Endodermal cell (in vitro differentiated cells): ENCODE measurements around the gene PACRG. TPM values are rescaled to one million over a fixed set of nuclear protein-coding genes. Genes with fewer than 3 reads are reported as not detected.
A peak's percentile ranks its signal among the peaks of the same experiment; 100 is the strongest.

Source experiments
- DNase-seq: peaks from one replicate; pipeline ENCODE4 v3.0.0-alpha.2; 2017
- H3K27ac ChIP-seq: 2 replicates; pipeline ENCODE4 v1.5.1; 2013; ENCODE audit warnings: mild to moderate bottlenecking, low read depth, low read length, moderate library complexity
- H3K27me3 ChIP-seq: 2 replicates; pipeline ENCODE4 v1.6.1; 2013; ENCODE audit warnings: mild to moderate bottlenecking, low read length, moderate library complexity; ENCODE audit not compliant: insufficient read depth, control insufficient read depth, poor library complexity, severe bottlenecking
- H3K36me3 ChIP-seq: 2 replicates; pipeline ENCODE4 v1.7.0; 2013; ENCODE audit warnings: mild to moderate bottlenecking, low read length, moderate library complexity; ENCODE audit not compliant: control insufficient read depth, insufficient read depth
- H3K4me1 ChIP-seq: one replicate; pipeline ENCODE4 v1.7.0; 2013; ENCODE audit warnings: low read length; ENCODE audit not compliant: control insufficient read depth, insufficient read depth
- H3K4me3 ChIP-seq: 2 replicates; pipeline ENCODE4 v1.5.1; 2013; ENCODE audit warnings: mild to moderate bottlenecking, low read length, moderate library complexity
- H3K9ac ChIP-seq: 2 replicates; pipeline ENCODE4 v1.6.1; 2013; ENCODE audit warnings: mild to moderate bottlenecking, low read length, moderate library complexity; ENCODE audit not compliant: poor library complexity, severe bottlenecking; ENCODE audit errors: extremely low read depth
- H3K9me3 ChIP-seq: 2 replicates; pipeline ENCODE4 v1.6.1; 2013; ENCODE audit warnings: mild to moderate bottlenecking, low read length, moderate library complexity; ENCODE audit not compliant: control insufficient read depth
- H3K27ac Mint-ChIP-seq: 2 replicates; pipeline ENCODE4 v1.8.0; 2020; ENCODE audit warnings: mixed read lengths
- H3K27me3 Mint-ChIP-seq: 2 replicates; pipeline ENCODE4 v1.8.0; 2021; ENCODE audit warnings: mild to moderate bottlenecking, mixed read lengths; ENCODE audit not compliant: insufficient read depth
- H3K36me3 Mint-ChIP-seq: 2 replicates; pipeline ENCODE4 v1.8.0; 2020; ENCODE audit warnings: low read depth, mixed read lengths
- H3K4me1 Mint-ChIP-seq: 2 replicates; pipeline ENCODE4 v1.8.0; 2020; ENCODE audit warnings: mixed read lengths
- H3K4me3 Mint-ChIP-seq: 2 replicates; pipeline ENCODE4 v1.8.0; 2020; ENCODE audit warnings: mild to moderate bottlenecking, moderate library complexity, mixed read lengths
- H3K9me3 Mint-ChIP-seq: 2 replicates; pipeline ENCODE4 v1.8.0; 2020; ENCODE audit warnings: mild to moderate bottlenecking, mixed read lengths
- WGBS, 2 experiments: methylation state at CpG; one replicate each; pipeline versions ENCODE4 v1.1.5 to v1.1.7; 2013; ENCODE audit warnings: missing lambda C conversion rate in 2 of 2, mixed read lengths in 1 of 2; ENCODE audit not compliant: insufficient coverage in 1 of 2, insufficient read length in 1 of 2; 5-methylcytosine and 5-hydroxymethylcytosine counted together
- total RNA-seq, 2 donors: library from RNA; stranded (reverse); fragmentation: NEBNext Ultra II Directional in 1 of 2; extraction: Animal tissue kit (Norgen Biotek cat#: 25700) in 1 of 2; gene quantifications; 2 replicates in 1 of 2; 3 replicates in 1 of 2; pipeline ENCODE4 v1.2.1, GENCODE V29; 2021
- TF ChIP-seq, protein P1 (sequence below): fragments of 200-600 bp; sonication (generic); conservative IDR thresholded peaks from 2 replicates; pipeline ENCODE4 v1.5.0; 2021; ENCODE audit warnings: antibody characterized with exemption, mild to moderate bottlenecking

Gene PACRG
- total RNA-seq, 2 donors from 2014 or later = 0.42 to 0.44 TPM

GRCh38 chr6:162726947-162727321 lies 840 bp upstream of the PACRG start:
- Histone ChIP-seq H3K27ac (no peak overlapping the region), H3K9me3 (no peaks in the 10 kb centered on the region), H3K4me3 (peak overlapping the region; percentile 80), H3K36me3 (no peaks in the 10 kb centered on the region), H3K4me1 (no peaks in the 10 kb centered on the region), H3K9ac (peak overlapping the region; percentile 72), H3K27me3 (no peaks in the 10 kb centered on the region)
- Mint-ChIP-seq H3K4me3 (peak overlapping the region; percentile 77), H3K27ac (peak overlapping the region; percentile 90), H3K4me1 (peaks cover 8% of the 10 kb centered on the region), H3K9me3 (no peaks in the 10 kb centered on the region), H3K27me3 (peaks cover 6% of the 10 kb centered on the region), H3K36me3 (no peaks in the 10 kb centered on the region)
- WGBS, 2 experiments = 26 to 40% methylated on average over 2 to 13 of the region's 13 CpGs
- no peak for DNase-seq
- TF ChIP-seq, protein P1, sequence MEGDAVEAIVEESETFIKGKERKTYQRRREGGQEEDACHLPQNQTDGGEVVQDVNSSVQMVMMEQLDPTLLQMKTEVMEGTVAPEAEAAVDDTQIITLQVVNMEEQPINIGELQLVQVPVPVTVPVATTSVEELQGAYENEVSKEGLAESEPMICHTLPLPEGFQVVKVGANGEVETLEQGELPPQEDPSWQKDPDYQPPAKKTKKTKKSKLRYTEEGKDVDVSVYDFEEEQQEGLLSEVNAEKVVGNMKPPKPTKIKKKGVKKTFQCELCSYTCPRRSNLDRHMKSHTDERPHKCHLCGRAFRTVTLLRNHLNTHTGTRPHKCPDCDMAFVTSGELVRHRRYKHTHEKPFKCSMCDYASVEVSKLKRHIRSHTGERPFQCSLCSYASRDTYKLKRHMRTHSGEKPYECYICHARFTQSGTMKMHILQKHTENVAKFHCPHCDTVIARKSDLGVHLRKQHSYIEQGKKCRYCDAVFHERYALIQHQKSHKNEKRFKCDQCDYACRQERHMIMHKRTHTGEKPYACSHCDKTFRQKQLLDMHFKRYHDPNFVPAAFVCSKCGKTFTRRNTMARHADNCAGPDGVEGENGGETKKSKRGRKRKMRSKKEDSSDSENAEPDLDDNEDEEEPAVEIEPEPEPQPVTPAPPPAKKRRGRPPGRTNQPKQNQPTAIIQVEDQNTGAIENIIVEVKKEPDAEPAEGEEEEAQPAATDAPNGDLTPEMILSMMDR = no peak

DNA sequence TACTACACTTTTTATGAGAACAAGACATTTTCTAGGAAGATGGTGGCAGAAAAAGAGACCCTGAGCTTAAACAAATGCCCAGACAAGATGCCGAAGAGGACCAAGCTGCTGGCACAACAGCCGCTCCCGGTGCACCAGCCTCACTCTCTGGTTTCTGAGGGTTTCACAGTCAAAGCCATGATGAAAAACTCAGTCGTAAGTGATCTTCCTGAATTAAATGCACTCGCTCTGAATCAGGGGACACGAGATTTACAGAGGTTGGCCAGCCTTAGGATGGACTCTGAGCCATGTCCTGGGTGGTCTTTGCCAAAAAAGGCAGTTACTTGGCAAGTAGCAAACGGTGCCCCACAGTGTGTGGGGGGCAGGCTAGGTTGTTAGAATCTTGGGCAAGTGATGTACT lies 423 bp downstream of the PACRG start:
- H3K4me3 ChIP-seq = no peak overlapping the region
- TF ChIP-seq, protein P1 = no peak
- no peaks in the 10 kb centered on the region for H3K9me3 ChIP-seq
- peak overlapping the region; percentile 70 for H3K27ac Mint-ChIP-seq
- no peaks in the 10 kb centered on the region for H3K9me3 Mint-ChIP-seq
- H3K27ac ChIP-seq = peak overlapping the region; percentile 47
- no peaks in the 10 kb centered on the region for H3K36me3 ChIP-seq
- H3K4me1 Mint-ChIP-seq = peaks cover 8% of the 10 kb centered on the region
- no peak overlapping the region for H3K9ac ChIP-seq
- 67 to 74% methylated on average over 6 to 7 of the region's 7 CpGs for WGBS, 2 experiments
- peaks cover 6% of the 10 kb centered on the region for H3K27me3 Mint-ChIP-seq
- no peaks in the 10 kb centered on the region for H3K27me3 ChIP-seq
- H3K4me3 Mint-ChIP-seq = peak overlapping the region; percentile 77
- no peak for DNase-seq
- no peaks in the 10 kb centered on the region for H3K4me1 ChIP-seq
- no peaks in the 10 kb centered on the region for H3K36me3 Mint-ChIP-seq

GRCh38 chr6:162728706-162729105 lies 932 bp downstream of the PACRG start:
- H3K4me1 Mint-ChIP-seq = peaks cover 8% of the 10 kb centered on the region
- Histone ChIP-seq H3K4me3 (no peak overlapping the region), H3K27ac (no peak overlapping the region), H3K4me1 (no peaks in the 10 kb centered on the region), H3K9ac (no peak overlapping the region), H3K27me3 (no peaks in the 10 kb centered on the region), H3K36me3 (no peaks in the 10 kb centered on the region), H3K9me3 (no peaks in the 10 kb centered on the region)
- no peaks in the 10 kb centered on the region for H3K36me3 Mint-ChIP-seq
- 88 to 96% methylated on average over 1 of the region's 1 CpG for WGBS, 2 experiments
- no peak overlapping the region for H3K27ac Mint-ChIP-seq
- TF ChIP-seq, protein P1 = no peak
- H3K4me3 Mint-ChIP-seq = no peak overlapping the region
- H3K27me3 Mint-ChIP-seq = peaks cover 6% of the 10 kb centered on the region
- no peaks in the 10 kb centered on the region for H3K9me3 Mint-ChIP-seq
- DNase-seq = no peak
